GM18861 (cell line): ENCODE measurements around the gene SEMA7A.

Source experiments
- ATAC-seq: cut with Tn5 transposase; IDR thresholded peaks from one replicate; pipeline ENCODE4 v1.9.1; 2021; ENCODE audit not compliant: unreplicated experiment

SEMA7A gene

DNA sequence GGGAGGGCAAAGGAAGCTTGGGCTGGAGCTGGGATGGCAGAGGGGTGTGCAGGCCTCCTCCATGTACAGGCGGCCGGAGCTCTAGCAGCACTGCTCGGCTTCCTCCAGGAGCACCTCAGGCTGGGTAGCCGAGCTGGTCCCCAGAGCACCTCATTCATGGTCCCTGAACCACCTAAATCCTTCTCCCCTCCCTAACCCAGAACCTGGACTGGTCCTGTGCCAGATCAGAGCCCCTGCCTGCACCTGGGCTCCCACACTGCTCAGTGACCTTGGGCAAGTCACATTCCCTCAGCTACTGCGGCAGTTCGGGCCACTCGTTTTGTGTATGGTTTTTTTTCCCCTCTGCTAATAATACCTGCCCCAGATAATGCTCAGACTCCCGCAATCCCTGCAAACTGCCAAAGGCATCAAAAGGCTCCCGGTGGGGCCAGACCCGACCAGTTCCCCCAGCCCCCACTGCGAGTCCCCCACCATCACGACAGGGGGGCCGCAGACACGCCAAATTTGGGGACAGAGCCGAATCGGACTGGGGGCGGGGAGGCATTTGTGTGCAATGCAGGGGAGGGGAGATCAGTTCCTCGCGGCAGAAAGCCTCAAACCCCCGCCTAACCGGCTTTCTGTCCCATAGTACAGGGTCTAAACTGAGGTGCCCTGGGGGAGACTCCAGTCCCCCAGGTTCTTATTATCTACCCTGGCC lies 1.3 kb downstream of the SEMA7A start:
- ATAC-seq: no peak

DNA sequence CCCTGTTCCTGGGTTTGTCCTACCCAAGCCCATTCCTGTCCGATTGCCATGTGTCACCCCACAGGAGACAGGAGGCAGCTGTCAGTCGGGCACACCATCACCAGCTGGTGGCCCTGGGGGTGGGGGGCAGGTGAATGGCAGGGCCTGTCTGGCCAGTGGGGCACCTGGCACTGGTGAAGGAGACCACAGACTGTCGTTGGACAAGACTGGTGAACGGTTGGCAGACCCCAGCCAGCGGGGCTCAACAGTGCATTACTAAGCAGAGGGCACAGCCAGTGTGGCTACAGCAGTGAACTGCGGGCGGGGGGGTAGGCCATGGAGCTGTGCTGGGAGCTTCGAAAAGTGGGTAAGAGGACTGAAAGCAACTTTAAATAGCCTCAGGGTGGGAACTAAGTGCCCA lies 2.1 kb downstream of the SEMA7A start:
- ATAC-seq: no peak

DNA sequence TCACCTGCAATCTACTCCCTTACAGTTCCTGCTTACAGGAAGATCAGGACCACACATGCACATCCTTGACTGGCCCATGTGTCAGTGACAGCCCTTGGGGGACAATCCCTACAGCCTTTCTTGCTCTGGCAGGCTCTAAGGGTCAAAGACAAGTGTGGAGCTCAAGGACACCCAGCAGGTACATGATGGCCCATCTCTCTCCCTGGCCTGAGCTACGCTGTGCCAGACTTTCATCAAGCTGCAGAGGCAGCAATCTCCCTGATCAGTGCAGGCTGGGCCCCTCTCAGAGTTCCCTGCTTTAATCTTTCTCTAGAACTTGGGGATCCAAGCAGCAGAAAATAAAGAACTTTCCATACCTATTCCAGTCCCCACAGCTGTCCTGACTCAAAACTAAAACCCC lies 2.6 kb downstream of the SEMA7A start:
- no peak for ATAC-seq

DNA sequence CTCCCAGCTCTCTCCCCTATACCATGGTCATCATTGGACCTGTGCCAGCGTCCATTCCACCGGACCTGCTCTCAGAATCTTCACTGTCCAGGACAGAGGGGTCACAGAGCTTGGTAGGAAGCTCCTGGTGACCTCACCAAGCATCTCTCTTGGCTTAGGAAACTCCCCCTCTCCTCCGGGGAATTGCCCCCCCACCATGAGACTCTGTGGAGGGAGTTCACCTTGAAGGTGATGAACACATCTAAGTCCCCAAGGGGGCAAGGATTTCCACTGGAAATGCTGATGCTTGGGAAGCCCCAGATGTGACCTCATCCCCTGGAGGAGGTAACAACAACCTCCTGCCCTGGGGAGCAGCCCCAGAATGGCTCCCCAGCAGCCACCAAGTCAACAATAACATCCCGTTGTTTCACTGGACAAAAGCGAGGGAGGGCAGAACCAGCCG lies 3.2 kb downstream of the SEMA7A start:
- no peak for ATAC-seq

DNA sequence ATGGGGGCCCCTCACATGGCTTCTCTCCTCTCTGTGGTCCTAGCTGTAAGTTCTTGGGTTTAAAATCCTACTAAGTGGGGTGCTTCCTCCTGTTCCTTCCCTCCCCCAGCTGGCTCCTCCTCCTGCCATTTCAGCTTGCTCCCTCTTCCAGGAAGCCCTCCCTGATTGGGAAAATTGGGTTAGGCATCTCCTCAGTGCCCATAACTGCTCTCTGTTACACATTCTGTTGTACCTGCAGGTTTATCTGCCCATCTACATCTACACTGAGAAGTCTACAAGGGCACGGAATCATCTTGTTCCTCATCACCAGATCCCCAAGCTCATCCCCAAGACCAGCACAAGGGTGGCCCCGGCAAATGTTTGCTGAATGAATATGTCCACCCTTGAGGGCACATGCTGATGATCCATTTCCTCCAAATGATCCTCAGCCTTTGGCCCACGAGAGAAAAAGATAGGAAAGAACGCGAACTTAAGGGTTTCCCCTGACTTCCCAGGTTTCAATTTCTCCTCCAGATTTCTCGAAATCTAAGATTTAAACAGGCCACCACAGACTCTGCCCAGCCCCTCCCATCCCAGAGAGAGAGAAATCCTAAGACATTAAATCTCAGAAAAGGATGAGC lies 3.9 kb downstream of the SEMA7A start:
- no peak for ATAC-seq

DNA sequence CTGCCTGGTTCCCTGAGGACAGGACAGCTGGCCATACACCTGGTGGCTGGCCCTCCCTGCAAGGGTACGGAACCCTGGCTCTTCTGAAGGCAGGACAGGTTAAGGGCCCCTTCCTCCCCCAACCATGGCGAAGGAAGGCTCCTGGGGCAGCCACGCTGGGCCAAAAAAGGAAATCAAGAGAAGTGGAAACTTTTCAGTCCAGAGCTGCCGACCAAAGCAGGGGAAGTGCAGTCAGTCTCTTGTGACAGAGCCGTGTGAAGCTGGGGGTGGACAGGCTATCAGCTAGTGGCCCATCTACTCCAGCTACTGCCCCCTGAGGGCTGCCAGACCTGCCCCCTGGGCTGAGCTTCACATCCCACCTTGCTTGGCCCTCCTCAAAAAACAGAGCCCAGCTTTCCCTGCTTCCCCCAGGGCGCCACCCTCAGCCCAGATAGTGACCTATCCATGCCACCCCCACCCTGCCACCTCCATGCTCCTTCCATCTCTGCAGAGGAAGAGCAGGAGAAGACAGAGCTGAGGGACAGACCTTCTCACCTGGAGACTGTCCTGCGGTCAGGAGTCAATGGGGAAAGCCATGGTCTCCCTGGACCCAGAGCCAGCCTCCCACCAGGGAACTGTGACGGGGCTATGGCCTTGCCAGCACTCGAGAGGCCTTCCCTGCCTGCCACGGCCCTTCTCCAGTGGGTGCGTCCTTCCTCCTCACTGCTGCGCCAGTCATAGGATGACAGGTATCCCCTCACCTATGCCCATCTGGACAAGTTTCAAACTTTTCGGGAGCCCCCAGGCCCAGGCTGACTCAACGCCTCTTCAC lies 4.6 kb downstream of the SEMA7A start:
- no peak for ATAC-seq

DNA sequence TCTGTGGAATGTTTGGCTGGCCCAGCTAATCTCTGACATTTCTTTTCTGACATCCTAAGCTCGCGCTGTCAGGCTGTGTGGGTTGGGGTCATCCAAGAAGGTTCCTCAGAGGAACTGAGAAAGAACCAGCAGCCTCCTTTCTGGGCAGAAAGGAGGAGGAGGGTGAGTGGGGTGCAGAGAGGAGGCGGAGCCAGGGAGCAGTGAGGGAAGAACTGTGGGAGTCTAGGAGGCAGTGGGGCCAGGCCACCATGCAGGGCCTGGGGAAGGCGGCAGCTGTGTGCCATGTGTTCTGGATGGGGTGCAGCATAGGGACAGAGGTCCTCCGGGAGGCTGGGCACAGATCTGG lies 5.3 kb downstream of the SEMA7A start:
- no peak for ATAC-seq

DNA sequence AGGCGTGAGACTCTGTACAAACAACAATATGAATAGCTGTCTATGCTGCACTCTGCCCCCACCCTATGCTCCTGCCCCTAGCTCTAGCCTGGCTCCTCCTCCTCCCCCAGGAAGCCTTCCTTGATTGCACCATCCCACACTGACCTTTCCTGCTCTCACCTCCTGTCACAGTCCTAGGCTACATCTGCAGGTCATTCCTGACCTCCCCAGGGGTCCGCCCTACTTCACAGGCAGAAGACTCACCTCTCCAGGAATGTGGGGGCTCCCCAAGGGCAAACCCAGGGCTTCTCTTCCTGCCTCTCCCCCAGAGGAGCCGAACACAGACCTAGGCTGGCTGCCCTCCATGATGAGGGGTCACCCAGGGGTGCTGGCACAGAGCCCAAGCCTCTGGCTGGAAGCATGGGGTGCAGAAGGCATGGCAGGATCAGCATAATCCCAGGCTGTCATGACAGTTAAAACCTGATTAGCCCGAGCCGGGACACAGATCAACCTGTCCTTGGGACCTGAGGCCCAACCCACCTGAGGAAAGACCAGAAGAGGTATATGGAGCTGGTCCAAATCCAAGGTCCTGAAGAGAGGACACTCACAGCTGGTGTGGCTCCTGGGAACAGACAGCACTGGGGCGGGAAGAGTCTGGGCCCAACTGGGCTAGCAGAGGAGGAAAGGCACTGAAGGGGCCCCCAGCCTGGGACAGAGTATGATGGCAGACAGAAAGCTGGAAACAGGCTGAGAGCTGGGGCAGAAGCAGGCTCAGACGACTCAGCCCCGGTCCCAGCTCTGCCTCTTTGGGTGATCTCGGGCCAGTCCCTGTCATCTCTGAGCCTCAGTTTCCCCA lies 5.9 kb downstream of the SEMA7A start:
- no peak for ATAC-seq

DNA sequence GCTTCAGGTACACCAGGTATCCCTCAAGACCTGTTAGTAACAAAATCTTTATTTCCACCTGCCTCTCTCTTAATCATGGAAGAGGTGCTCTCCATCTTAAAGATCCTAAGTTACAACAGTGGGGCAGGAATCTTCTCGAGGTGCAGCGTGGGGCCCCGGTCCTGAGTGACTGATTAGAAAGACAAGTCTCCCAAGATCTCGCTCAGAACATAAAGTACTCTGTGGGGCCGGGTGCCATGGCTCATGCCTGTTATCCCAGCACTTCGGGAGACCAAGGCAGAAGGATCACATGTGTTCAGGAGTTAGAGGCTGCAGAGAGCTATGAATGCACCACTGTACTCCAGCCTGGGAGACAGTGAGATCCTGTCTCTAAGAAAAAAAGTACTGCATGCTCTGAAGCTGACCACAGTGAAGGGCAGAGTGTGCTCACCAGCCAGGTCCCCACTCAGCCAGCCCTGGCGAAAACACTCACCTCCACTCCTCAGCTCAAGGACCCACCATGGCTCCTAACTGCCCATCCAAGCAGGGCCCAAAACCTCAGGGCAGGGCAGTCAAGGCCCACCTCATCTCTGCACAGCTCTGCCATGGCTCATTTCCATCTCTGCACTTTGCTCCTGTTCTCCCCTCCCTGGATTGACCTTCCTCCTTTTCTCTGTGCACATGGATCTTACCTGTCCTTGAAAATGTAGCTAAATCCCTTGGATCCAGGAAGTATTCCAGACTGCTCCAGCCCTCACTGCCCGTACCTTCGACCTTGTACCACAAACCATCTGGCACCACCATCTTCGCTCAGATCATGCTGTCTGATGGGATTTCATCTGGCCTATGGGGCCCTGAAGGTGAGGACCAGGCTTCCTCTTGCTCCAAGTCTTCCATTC lies 7.1 kb downstream of the SEMA7A start:
- ATAC-seq: no peak

DNA sequence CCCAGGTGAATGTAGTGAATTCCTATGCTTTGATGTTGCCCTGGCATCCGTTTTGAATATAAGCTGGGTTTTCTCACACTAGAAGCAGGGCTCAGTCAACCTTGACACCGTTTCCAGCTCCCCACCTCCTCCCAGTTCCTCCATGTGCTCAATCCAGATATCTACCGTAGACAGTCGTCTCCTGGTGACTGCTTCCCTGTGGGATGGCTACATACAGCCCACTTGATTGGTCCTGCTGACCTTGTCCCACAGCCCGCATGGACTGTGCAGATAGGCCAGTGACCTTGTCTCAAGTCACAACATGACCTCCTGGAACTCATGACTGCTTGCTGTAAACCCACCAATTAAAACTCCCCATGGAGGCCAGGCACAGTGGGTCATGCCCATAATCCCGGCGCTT lies 8.1 kb downstream of the SEMA7A start:
- ATAC-seq: no peak

DNA sequence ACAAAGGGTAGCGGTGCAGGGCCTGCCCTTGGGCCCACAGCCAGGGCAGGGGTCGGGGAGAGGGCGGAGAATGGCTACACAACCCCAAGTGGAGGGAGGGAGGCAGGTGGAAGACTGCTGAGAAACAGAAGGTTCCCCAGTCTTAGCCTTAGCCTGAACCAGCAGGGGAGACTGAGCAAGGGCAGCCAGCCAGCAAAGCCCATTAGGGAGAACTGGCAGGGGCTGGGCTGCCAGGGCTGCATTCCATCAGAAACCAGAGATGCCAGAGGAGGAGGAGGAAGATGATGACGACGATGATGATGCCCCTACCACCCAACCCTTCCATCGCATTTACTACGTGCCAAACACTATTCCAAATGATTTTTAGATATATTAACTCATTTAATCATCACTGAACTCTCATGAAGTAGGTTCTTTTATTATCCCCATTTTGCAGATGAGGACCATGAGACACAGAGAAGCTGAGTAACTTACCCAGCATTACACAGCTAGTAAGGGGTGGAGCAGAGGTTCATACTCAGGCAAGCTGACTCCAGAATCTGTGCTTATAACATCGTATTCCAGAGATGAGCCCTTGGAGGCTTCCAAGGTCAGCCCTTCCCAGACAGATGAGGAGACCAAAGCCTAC lies 8.7 kb downstream of the SEMA7A start:
- ATAC-seq: no peak

DNA sequence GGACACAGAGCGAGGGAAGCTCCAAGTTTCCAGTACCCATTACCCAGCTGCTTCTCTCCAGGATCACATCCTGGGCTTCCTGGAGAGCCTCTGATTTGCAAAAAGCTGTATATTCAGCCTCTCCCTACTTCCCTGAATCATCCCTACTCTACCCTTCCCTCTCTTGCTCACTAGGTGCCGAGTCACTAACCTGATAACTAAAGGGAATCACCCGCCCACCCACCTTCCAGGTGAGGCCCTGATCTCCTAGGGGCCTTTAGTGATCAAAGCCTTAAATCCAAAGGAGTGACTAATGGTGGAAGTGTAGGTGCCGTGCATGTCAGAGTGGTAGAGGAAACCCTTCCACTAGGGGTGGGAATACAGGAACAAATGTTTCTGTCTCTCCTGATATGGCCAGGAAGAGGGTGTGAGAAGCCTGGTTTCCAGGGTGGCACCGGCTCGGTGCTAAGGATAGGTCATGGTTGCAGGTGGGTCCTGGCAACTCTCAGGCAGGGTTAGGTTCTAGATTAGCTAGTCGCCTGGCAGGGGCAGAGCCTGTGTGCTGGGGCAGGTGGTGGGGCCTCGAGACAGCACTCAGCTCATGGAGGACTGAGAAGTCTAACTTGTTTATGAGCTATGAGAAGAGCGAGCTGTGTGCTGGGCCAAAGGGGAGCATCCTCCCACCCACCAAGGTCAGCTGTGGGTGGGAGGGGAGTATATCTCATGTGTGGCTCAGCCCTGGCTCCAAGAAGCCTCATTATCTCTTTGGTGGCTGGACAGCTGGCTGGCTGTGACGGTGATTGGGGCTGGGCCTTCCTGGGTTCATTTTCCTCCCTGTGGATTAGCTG lies 10.1 kb downstream of the SEMA7A start:
- ATAC-seq: no peak

DNA sequence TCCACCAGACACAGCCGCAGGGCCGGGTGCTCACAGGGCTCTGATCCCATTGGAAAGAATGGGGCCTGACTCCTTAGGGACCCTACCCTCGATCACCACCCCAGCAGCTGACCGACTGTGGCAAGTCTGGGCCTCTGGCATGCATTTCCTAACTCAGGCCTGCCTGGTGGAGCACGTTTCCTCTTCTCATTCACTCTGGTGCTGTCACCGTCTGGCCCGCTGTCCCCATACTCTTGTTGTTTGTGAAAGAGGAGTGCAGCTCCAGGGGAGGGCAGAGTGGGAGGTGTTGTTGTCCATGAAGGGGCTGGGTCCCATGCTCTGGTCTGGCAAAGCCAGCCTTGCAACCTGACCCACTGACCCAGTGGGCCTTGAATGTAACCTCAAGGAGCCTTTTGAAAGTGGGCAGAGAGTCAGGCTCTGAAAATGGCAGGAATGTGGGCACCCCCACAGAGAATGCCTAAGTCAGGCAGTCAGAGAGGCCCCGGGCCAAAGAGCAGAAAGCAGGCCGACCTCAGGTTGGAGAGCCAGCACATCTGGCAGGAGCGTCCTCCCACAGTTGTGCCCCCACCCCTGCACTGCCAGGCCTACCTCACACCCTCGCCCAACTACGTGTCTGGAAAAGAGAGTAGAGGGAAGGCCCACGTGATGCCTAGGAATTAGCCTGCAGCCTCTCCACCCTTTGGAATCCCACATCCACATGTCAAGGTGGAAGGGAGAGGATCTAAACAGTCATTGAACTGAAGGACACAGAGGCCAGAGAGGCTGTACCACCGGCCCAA lies 10.9 kb downstream of the SEMA7A start:
- no peak for ATAC-seq

DNA sequence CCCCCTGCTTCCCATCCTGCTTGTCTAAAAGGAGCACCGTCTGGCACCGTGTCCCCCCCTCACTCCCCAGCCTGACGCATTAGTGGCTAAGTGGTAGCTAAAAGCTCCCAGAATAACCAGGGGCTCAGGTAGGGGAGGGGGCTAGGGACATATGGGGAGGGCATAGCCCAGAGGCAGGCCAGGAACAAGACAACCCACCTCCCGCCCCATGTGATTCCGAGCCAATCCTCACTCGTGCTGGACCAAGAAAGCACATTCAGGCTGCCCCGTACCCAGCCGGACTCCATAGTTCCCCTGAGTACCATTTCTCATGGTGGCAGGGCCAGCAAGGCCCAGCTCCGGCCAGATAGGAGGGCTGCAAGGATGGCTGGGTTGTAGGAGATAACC lies 11.5 kb downstream of the SEMA7A start:
- ATAC-seq: no peak

DNA sequence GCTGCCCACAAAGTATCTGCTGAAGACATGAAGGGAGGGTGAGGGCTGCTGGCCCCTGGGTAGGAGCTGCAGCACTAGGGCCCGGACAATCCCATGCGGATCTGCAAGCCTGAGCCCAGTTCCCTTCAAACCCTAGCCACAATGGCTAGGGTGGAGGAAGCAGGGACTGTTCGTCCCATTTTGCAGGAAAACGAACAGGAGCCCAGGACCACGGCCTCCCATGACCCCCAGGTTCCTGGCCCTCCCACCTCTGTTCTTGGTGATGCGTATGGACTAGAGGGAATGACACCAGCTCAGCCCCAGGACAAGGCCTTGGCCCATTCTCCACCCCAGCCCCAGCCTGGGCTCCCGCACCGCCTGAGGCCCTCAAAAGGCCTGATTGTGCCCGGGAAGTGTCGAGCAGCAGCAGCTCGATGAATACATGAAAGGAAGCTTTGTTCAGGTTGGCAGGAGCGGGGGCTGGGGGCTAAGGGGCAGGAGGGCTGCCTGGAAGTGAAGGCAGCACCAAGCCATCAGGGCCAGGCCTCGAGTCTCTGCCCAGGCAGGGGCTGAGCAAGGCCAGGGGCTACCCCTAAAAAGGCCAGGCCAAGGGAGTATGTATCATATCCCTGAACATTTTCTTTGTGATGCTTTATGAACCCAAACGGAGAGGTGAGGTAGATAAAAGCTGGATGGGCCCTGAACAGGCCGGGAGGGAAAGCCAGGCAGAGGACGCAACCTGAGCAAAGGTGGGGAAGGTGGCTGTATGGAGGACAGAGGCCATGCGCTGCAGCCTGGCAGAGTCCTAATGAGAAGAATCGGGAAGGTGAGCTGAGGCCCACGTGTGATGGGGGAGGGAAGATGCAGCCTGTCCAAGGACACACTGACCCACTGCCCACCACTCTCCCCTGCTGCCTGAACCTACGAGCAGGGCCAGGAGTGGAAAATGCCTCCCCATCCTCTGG lies 12.2 kb downstream of the SEMA7A start:
- ATAC-seq: no peak

DNA sequence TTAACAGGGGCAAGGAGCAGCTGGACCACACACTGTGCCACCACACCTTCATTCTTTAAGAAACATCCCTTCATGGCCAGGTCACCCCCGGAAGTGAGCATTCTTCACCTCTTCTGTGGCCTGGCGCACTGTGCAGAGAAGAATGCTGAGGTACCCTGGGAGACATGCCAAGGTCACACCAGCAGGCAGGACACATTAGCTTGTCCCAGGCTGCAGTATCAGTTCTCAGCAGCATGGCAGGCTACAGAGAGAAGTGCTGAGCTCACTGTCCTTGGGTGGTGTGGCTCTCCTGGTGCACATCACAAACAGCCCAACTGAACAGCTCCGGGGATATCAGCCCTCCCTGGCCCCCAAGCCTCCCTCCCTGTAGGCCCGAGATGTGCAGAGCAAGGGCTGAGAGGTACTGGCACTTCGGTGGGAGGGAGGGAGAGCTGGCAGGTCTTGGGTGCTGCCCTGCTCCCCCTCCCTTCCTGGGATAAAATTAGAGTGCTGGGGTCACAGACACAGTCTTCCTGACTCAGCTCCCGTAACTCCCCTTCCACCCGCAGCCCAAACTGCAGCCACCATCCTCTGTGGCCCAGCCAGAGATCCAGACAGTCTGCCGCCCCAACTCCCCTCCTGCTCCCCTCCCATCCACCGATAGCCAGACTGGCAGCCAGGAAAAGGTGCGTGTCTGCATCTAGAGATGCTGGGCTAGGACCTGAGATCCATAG lies 13.4 kb downstream of the SEMA7A start:
- no peak for ATAC-seq

DNA sequence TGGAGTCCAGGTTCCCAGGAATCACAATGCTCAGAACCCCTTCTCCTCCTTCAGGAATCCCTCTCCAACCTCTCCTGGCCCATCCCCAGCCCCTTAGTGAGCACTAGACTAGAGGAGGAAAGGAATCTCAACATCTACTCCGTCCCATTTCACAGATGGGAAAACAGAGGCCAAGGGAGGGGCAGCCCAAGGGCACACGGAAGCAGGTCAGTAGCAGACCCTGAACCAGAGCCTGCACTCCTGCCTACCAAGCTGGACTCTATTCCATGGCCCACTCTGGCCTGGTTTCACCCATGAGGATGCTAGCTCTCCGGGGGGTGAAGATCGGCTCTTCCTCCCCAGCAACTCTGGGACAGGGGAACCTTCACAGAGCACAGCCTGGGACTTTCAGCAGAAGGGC lies 14.3 kb downstream of the SEMA7A start:
- ATAC-seq: no peak
